GM12878 (cell line): ENCODE data around the gene CACNA1D. TPM values are rescaled to one million over a fixed set of nuclear protein-coding genes. Genes with fewer than 3 reads are reported as not detected.

ENCODE experiments used
- ATAC-seq: fragments of 200-7000 bp; cut with Tn5 transposase; 3 replicates; pipeline ENCODE4 v1.9.1; 2020; ENCODE audit warnings: mild to moderate bottlenecking, moderate library complexity
- BruUV-seq: library from RNA; stranded (reverse); fragments of 400-500 nt; replicated peaks from 2 replicates; lab custom pipeline; 2021; lab: Mats Ljungman, UMichigan
- CTCF ChIA-PET: fragments of 300-600 bp; sonication (Branson Sonifier 250); formaldehyde crosslinking; extraction: SDS; loops from one replicate; lab custom pipeline; 2021; ENCODE audit warnings: inconsistent platforms; lab: Yijun Ruan, JAX
- POLR2A ChIA-PET: fragments of 350-600 bp; formaldehyde crosslinking; extraction: SDS; loops from one replicate; lab custom pipeline; 2021; ENCODE audit warnings: inconsistent platforms; lab: Charles Lee
- RAD21 ChIA-PET: fragments of 300-600 bp; sonication (Branson Sonifier 250); formaldehyde crosslinking; loops from one replicate; lab custom pipeline; 2023; ENCODE audit warnings: antibody characterized with exemption; ENCODE audit not compliant: unreplicated experiment; lab: Charles Lee
- SMC1A ChIA-PET: fragments of 300-600 bp; sonication (Branson Sonifier 250); formaldehyde crosslinking; loops from one replicate; lab custom pipeline; 2023; ENCODE audit not compliant: unreplicated experiment, uncharacterized antibody; lab: Charles Lee
- DNase-seq: peaks from one replicate; pipeline ENCODE4 v3.0.0-alpha.2; 2011; ENCODE audit warnings: low read depth, low spot score
- FAIRE-seq: peaks from 3 replicates; lab custom pipeline; 2011; peaks lifted over from hg19 to GRCh38; lab: Jason Lieb, UNC
- H2AFZ ChIP-seq: 2 replicates; pipeline ENCODE4 v1.6.0; 2011; ENCODE audit warnings: low read depth, low read length, control low read depth; ENCODE audit not compliant: control insufficient read depth
- H3K27ac ChIP-seq: 2 replicates; pipeline ENCODE4 v1.5.1; 2011; ENCODE audit warnings: control low read depth; ENCODE audit not compliant: control insufficient read depth, insufficient read depth
- H3K27me3 ChIP-seq, 2 experiments: replicated peaks in 1 of 2; 2 replicates each; pipeline versions ENCODE4 v1.6.0 to v1.6.1; 2011; ENCODE audit warnings: low read length in 1 of 2; ENCODE audit not compliant: control insufficient read depth in 2 of 2, insufficient read depth in 2 of 2
- H3K36me3 ChIP-seq, 2 experiments: 2 replicates each; pipeline ENCODE4 v1.5.1; 2011; ENCODE audit warnings: low read length in 1 of 2; ENCODE audit not compliant: control insufficient read depth in 2 of 2, insufficient read depth in 2 of 2
- H3K4me1 ChIP-seq: 2 replicates; pipeline ENCODE4 v1.6.1; 2011; ENCODE audit warnings: mild to moderate bottlenecking, low read length, moderate library complexity, mixed read lengths; ENCODE audit not compliant: control insufficient read depth, insufficient read depth
- H3K4me2 ChIP-seq: 2 replicates; pipeline ENCODE4 v1.6.0; 2011; ENCODE audit warnings: control low read depth; ENCODE audit not compliant: control insufficient read depth, insufficient read depth
- H3K4me3 ChIP-seq: fragments of 200-600 bp; sonication (generic); 2 replicates; pipeline ENCODE4 v1.5.1; 2016
- H3K79me2 ChIP-seq: 2 replicates; pipeline ENCODE4 v1.6.0; 2011; ENCODE audit warnings: low read length; ENCODE audit not compliant: control insufficient read depth, insufficient read depth
- H3K9ac ChIP-seq: 2 replicates; pipeline ENCODE4 v1.8.0; 2011; ENCODE audit warnings: low read length, control low read depth, mixed read lengths; ENCODE audit not compliant: control insufficient read depth, insufficient read depth
- H3K9me3 ChIP-seq: replicated peaks from 3 replicates; pipeline ENCODE4 v1.5.1; 2011; ENCODE audit warnings: mild to moderate bottlenecking, low read length; ENCODE audit not compliant: control insufficient read depth, insufficient read depth
- H4K20me1 ChIP-seq: 2 replicates; pipeline ENCODE4 v1.6.0; 2011; ENCODE audit not compliant: control insufficient read depth, insufficient read depth
- POLR2AphosphoS2 ChIP-seq: IDR thresholded peaks from 2 replicates; pipeline ENCODE4 v1.6.1; 2011; ENCODE audit warnings: low read depth, mild to moderate bottlenecking, low read length, improper control_type of control experiment, moderate library complexity
- SMC3 ChIP-seq: IDR thresholded peaks from 2 replicates; pipeline ENCODE4 v1.6.1; 2011; ENCODE audit warnings: low read length, improper control_type of control experiment, borderline replicate concordance
- WGBS: methylation state at CpG from one replicate; pipeline ENCODE4 v1.1.6; 2016; ENCODE audit warnings: low lambda C conversion rate; ENCODE audit not compliant: insufficient replicate concordance, insufficient coverage; ENCODE audit errors: missing lambda C conversion rate; 5-methylcytosine and 5-hydroxymethylcytosine counted together
- in situ Hi-C: fragments of 300-500 bp; cut with MboI; formaldehyde crosslinking; loops from 9 replicates; pipeline ENCODE4 v1.14.3; 2018; ENCODE audit warnings: mixed read lengths
- intact Hi-C: fragments of 100-400 bp; cut with micrococcal nuclease; formaldehyde crosslinking; loops from one replicate; pipeline ENCODE4 v1.14.2; 2022; ENCODE audit not compliant: unreplicated experiment
- polyA plus RNA-seq, 11 experiments: library from polyadenylated mRNA; depleted of rRNA in 4 of 11; unstranded in 6 of 11; stranded (reverse) in 5 of 11; fragments of >200 nt; fragmentation: Nextera tagmentation in 4 of 11; fragmentation: Illumina TruSeq in 1 of 11; extraction: Ambion mirVana in 4 of 11; extraction: Trizol in 1 of 11; gene quantifications; 1 replicate in 1 of 11; 2 replicates in 10 of 11; pipeline versions ENCODE4 v1.2.1 to v1.2.3, GENCODE V29; 2011 to 2016; ENCODE audit warnings: inconsistent platforms in 2 of 11, missing spikeins in 2 of 11, low read depth in 1 of 11
- total RNA-seq, 4 experiments: library from RNA; depleted of rRNA in 3 of 4; stranded (reverse); fragments of >200 nt in 3 of 4; fragmentation: Illumina TruSeq in 1 of 4; extraction: Trizol in 1 of 4; gene quantifications; 2 replicates each; pipeline versions ENCODE4 v1.2.1 to v1.2.3, GENCODE V29; 2013 to 2021
- TF ChIP-seq, protein P1 (sequence below): IDR thresholded peaks from 2 replicates; pipeline ENCODE4 v1.6.1; 2011; ENCODE audit warnings: mild to moderate bottlenecking, low read depth, low read length, moderate library complexity; ENCODE audit not compliant: insufficient replicate concordance
- TF ChIP-seq, protein P2 (sequence below): IDR thresholded peaks from 2 replicates; pipeline ENCODE4 v1.6.1; 2012; ENCODE audit warnings: low read depth, low read length, improper control_type of control experiment

Gene CACNA1D
- total and polyA plus RNA-seq, 10 of the 15 experiments (the other 5 are each of a cell fraction or from before 2014, with no cell fraction given), result 0.21 to 24.4 (median 1.6) TPM

DNA sequence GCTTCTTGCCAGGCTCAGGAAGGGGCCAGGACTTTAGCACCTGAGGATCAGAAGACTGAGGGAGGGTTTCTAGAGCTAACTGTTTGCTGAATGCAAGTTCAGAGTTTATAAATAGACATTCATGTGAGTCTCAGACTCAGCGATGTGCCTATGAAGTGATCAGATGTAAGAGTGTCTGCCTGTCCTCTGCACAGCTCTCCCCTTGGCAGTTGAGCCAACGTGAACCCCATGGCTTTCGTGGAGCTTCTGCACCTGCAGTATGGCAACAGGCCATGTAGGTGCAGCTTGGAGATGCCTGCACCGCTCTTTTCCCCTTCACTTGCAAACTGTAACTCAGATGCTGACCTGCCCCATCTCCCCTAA lies 209.9 kb downstream of the CACNA1D start:
- no peak for DNase-seq
- Histone ChIP-seq H3K9ac (no peak overlapping the region), H3K79me2 (no peaks in the 10 kb centered on the region), H3K27me3 (no peaks in the 10 kb centered on the region), H3K27ac (no peak overlapping the region), H2AFZ (no peak overlapping the region), H3K4me2 (no peak overlapping the region), H3K9me3 (no peaks in the 10 kb centered on the region)
- in situ Hi-C loops, result loop anchor here (5.0 kb wide), 1 partner anchor 327 kb away; no protein-coding TSS in a partner anchor
- SMC1A ChIA-PET, result interaction anchor here (0.5 to 2.0 kb wide), 6 partner anchors 14 to 216 kb away, joined by 3 to 4 read pairs (median 3); no protein-coding TSS in a partner anchor
- 41% methylated on average over 4 of the region's 4 CpGs for WGBS
- POLR2A ChIA-PET, result no interaction called here
- TF ChIP-seq, protein P1, sequence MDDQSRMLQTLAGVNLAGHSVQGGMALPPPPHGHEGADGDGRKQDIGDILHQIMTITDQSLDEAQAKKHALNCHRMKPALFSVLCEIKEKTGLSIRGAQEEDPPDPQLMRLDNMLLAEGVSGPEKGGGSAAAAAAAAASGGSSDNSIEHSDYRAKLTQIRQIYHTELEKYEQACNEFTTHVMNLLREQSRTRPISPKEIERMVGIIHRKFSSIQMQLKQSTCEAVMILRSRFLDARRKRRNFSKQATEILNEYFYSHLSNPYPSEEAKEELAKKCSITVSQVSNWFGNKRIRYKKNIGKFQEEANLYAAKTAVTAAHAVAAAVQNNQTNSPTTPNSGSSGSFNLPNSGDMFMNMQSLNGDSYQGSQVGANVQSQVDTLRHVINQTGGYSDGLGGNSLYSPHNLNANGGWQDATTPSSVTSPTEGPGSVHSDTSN, result no peak
- TF ChIP-seq, all 136 proteins: peak for 0
- intact Hi-C loops, result loop anchor here (10.0 kb wide), 1 partner anchor 100 kb away; no protein-coding TSS in a partner anchor
- FAIRE-seq, result peak; percentile 44
- CTCF ChIA-PET, result interaction anchor here (0.9 to 12.1 kb wide), 4 partner anchors 27 to 330 kb away, joined by 5 to 113 read pairs (median 8); no protein-coding TSS in a partner anchor
- no TSS peak for BruUV-seq
- H3K4me3 ChIP-seq, result no peak overlapping the region
- H3K36me3 ChIP-seq, result no peaks in the 10 kb centered on the region
- H3K4me1 ChIP-seq, result no peaks in the 10 kb centered on the region
- no peaks in the 10 kb centered on the region for H4K20me1 ChIP-seq
- RAD21 ChIA-PET, result interaction anchor here (1.2 to 1.3 kb wide), 2 partner anchors 139 to 330 kb away, joined by 3 read pairs; no protein-coding TSS in a partner anchor
- no peak for ATAC-seq

DNA sequence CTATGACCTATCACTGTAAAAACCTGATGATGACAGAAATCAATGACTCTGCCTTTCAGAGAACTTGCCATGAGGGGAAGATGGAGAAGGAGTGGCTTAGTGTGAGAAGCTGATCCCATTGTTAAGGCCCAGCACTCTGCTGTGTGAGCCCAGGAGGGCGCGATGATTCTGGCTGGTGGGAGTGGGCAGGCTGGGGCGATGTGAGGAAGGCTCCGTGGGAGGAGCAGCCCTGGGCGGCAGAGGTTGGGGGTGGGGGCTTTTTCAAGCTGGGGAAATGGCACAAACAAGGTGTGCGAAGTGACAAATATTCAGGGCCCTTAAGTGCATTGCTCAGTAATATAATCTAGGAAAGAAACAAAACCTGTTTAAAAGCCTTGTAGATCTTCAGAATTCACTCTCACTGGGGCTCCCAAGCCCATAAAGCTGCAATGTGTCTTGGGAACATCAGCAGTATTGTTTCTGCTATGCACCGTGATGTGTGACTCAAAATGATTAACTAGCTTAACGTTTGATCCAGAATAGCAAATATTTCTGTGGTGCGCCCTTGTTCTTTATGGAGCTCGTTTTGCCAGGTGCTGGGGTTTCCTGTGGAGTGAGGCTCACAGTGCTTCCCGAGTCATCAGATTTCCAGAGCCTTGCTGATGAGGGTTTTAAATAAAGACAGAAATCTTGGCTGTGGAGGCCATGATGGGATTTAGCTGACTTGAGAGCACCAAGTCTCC lies 210.8 kb downstream of the CACNA1D start:
- intact Hi-C loops (loop anchor here (10.0 kb wide), 1 partner anchor 100 kb away; no protein-coding TSS in a partner anchor), in situ Hi-C loops (no loop called here)
- TF ChIP-seq SMC3, result no peak
- no peak for TF ChIP-seq POLR2AphosphoS2
- TF ChIP-seq, protein P2, sequence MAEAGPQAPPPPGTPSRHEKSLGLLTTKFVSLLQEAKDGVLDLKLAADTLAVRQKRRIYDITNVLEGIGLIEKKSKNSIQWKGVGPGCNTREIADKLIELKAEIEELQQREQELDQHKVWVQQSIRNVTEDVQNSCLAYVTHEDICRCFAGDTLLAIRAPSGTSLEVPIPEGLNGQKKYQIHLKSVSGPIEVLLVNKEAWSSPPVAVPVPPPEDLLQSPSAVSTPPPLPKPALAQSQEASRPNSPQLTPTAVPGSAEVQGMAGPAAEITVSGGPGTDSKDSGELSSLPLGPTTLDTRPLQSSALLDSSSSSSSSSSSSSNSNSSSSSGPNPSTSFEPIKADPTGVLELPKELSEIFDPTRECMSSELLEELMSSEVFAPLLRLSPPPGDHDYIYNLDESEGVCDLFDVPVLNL, result no peak
- no peak overlapping the region for H3K27ac ChIP-seq
- ChIA-PET POLR2A (no interaction called here), SMC1A (interaction anchor here (0.5 to 2.0 kb wide), 9 partner anchors 15 to 330 kb away, joined by 3 to 6 read pairs (median 3); no protein-coding TSS in a partner anchor), CTCF (interaction anchor here (1.7 to 12.1 kb wide), 4 partner anchors 36 to 330 kb away, joined by 3 to 113 read pairs (median 8); no protein-coding TSS in a partner anchor), RAD21 (interaction anchor here (0.9 to 1.3 kb wide), 5 partner anchors 36 to 331 kb away, joined by 3 read pairs; no protein-coding TSS in a partner anchor)
- 57% methylated on average over 11 of the region's 11 CpGs for WGBS
- H3K9ac ChIP-seq, result no peak overlapping the region
- H3K27me3 ChIP-seq, result no peaks in the 10 kb centered on the region
- no peak overlapping the region for H3K4me2 ChIP-seq
- BruUV-seq, result no TSS peak
- H3K4me1 ChIP-seq, result no peaks in the 10 kb centered on the region
- DNase-seq (no peak), FAIRE-seq (no peak), ATAC-seq (no peak)
- no peaks in the 10 kb centered on the region for H4K20me1 ChIP-seq
- no peak overlapping the region for H3K4me3 ChIP-seq
- no peak overlapping the region for H2AFZ ChIP-seq
- H3K36me3 ChIP-seq, result no peaks in the 10 kb centered on the region
- no peaks in the 10 kb centered on the region for H3K79me2 ChIP-seq
- no peaks in the 10 kb centered on the region for H3K9me3 ChIP-seq
